IMR-90 (cell line): ENCODE measurements around the gene STX17. TPM values are rescaled to one million over a fixed set of nuclear protein-coding genes. Genes with fewer than 3 reads are reported as not detected.

Experiments
- ATAC-seq: fragments of 200-7000 bp; cut with Tn5 transposase; 2 replicates; pipeline ENCODE4 v1.9.1; 2020; ENCODE audit warnings: low read depth, mild to moderate bottlenecking, moderate library complexity
- BruUV-seq: library from RNA; stranded (reverse); fragments of 400-500 nt; replicated peaks from 2 replicates; lab custom pipeline; 2021; lab: Mats Ljungman, UMichigan
- CTCF ChIA-PET: fragments of 300-600 bp; formaldehyde crosslinking; extraction: SDS; loops from one replicate; lab custom pipeline; 2021; ENCODE audit warnings: antibody characterized with exemption; lab: Yijun Ruan, JAX
- POLR2A ChIA-PET: fragments of 300-600 bp; sonication (Branson Sonifier 250); formaldehyde crosslinking; loops from one replicate; lab custom pipeline; 2022; ENCODE audit warnings: antibody characterized with exemption; ENCODE audit not compliant: unreplicated experiment; lab: Charles Lee
- DNase-seq: peaks from one replicate; pipeline ENCODE4 v3.0.0; 2013
- H2AFZ ChIP-seq: replicated peaks from 2 replicates; pipeline ENCODE3; 2013; ENCODE audit warnings: low read length, mild to moderate bottlenecking; ENCODE audit not compliant: poor library complexity
- H2AK5ac ChIP-seq: 2 replicates; pipeline ENCODE4 v1.6.1; 2013; ENCODE audit warnings: low read depth, low read length, inconsistent platforms
- H2AK9ac ChIP-seq: replicated peaks from 2 replicates; pipeline ENCODE3; 2013; ENCODE audit warnings: mild to moderate bottlenecking, low read depth, low read length, moderate library complexity; ENCODE audit not compliant: poor library complexity
- H2BK120ac ChIP-seq: 2 replicates; pipeline ENCODE4 v1.6.1; 2013; ENCODE audit warnings: low read depth, low read length, inconsistent platforms
- H2BK15ac ChIP-seq: 3 replicates; pipeline ENCODE4 v1.6.1; 2013; ENCODE audit warnings: low read depth, low read length, inconsistent platforms
- H2BK20ac ChIP-seq: 2 replicates; pipeline ENCODE4 v1.6.1; 2013; ENCODE audit warnings: low read depth, mild to moderate bottlenecking, inconsistent platforms, low read length, moderate library complexity
- H2BK5ac ChIP-seq: 2 replicates; pipeline ENCODE4 v1.6.1; 2013; ENCODE audit warnings: mild to moderate bottlenecking, low read depth, low read length, inconsistent platforms; ENCODE audit not compliant: poor library complexity, severe bottlenecking
- H3K14ac ChIP-seq: replicated peaks from 2 replicates; pipeline ENCODE4 v1.6.1; 2013; ENCODE audit warnings: low read depth, low read length, inconsistent platforms
- H3K18ac ChIP-seq: 2 replicates; pipeline ENCODE4 v1.6.1; 2013; ENCODE audit warnings: low read depth, low read length, control low read depth
- H3K23ac ChIP-seq: 2 replicates; pipeline ENCODE4 v1.6.1; 2013; ENCODE audit warnings: low read depth, low read length, inconsistent platforms
- H3K27ac ChIP-seq: 2 replicates; pipeline ENCODE4 v1.5.1; 2013; ENCODE audit warnings: mild to moderate bottlenecking, control low read depth, low read length; ENCODE audit not compliant: insufficient read depth
- H3K27me3 ChIP-seq: 2 replicates; pipeline ENCODE4 v1.6.1; 2013; ENCODE audit warnings: low read length; ENCODE audit not compliant: control insufficient read depth, insufficient read depth
- H3K36me3 ChIP-seq: 2 replicates; pipeline ENCODE4 v1.6.1; 2013; ENCODE audit warnings: low read length, mixed read lengths; ENCODE audit not compliant: control insufficient read depth, insufficient read depth
- H3K4ac ChIP-seq: 2 replicates; pipeline ENCODE4 v1.6.1; 2013; ENCODE audit warnings: low read depth, low read length, inconsistent platforms
- H3K4me1 ChIP-seq: 2 replicates; pipeline ENCODE4 v1.6.1; 2013; ENCODE audit warnings: low read length, mixed read lengths; ENCODE audit not compliant: control insufficient read depth, insufficient read depth
- H3K4me2 ChIP-seq: 2 replicates; pipeline ENCODE4 v1.6.1; 2013; ENCODE audit warnings: low read depth, mild to moderate bottlenecking, control low read depth, low read length, moderate library complexity
- H3K4me3 ChIP-seq: 2 replicates; pipeline ENCODE4 v1.5.1; 2013; ENCODE audit warnings: low read depth, mild to moderate bottlenecking, control low read depth, low read length, moderate library complexity; ENCODE audit not compliant: insufficient read depth
- H3K56ac ChIP-seq: 2 replicates; pipeline ENCODE4 v1.6.1; 2013; ENCODE audit warnings: low read length, inconsistent platforms; ENCODE audit not compliant: insufficient read depth; ENCODE audit errors: extremely low read depth
- H3K79me1 ChIP-seq, 2 experiments: 2 replicates each; pipeline ENCODE4 v1.6.1; 2013; ENCODE audit warnings: low read length in 2 of 2, inconsistent platforms in 1 of 2, low read depth in 1 of 2
- H3K9ac ChIP-seq: 2 replicates; pipeline ENCODE4 v1.6.1; 2013; ENCODE audit warnings: low read depth, low read length, control low read depth
- H3K9me1 ChIP-seq: 2 replicates; pipeline ENCODE4 v1.6.1; 2013; ENCODE audit warnings: low read length, inconsistent platforms; ENCODE audit not compliant: insufficient read depth
- H3K9me3 ChIP-seq: 2 replicates; pipeline ENCODE4 v1.6.1; 2013; ENCODE audit warnings: low read length; ENCODE audit not compliant: control insufficient read depth, insufficient read depth
- H4K20me1 ChIP-seq: 2 replicates; pipeline ENCODE4 v1.6.1; 2013; ENCODE audit warnings: low read length, inconsistent platforms; ENCODE audit not compliant: insufficient read depth
- H4K5ac ChIP-seq: 2 replicates; pipeline ENCODE4 v1.6.1; 2013; ENCODE audit warnings: mild to moderate bottlenecking, low read depth, low read length, control low read depth
- H4K8ac ChIP-seq, 2 experiments: 2 replicates each; pipeline ENCODE4 v1.6.1; 2013; ENCODE audit warnings: low read depth in 2 of 2, low read length in 2 of 2, control low read depth in 1 of 2, inconsistent platforms in 1 of 2
- H4K91ac ChIP-seq: 2 replicates; pipeline ENCODE4 v1.6.1; 2013; ENCODE audit warnings: low read depth, low read length, inconsistent platforms; ENCODE audit not compliant: insufficient read depth
- BHLHE40 ChIP-seq: fragments of 150-350 bp; IDR thresholded peaks from 2 replicates; pipeline ENCODE4 v1.6.1; 2016; ENCODE audit warnings: mild to moderate bottlenecking, low read depth, low read length
- CEBPB ChIP-seq: IDR thresholded peaks from 2 replicates; pipeline ENCODE4 v1.6.1; 2012; ENCODE audit warnings: low read depth, low read length, improper control_type of control experiment
- CHD1 ChIP-seq: IDR thresholded peaks from 2 replicates; pipeline ENCODE4 v1.6.1; 2012; ENCODE audit warnings: low read depth, low read length, improper control_type of control experiment
- ELK1 ChIP-seq: fragments of 150-350 bp; IDR thresholded peaks from 2 replicates; pipeline ENCODE4 v1.6.1; 2016; ENCODE audit warnings: low read depth, mild to moderate bottlenecking, low read length, moderate library complexity, borderline replicate concordance
- FOS ChIP-seq: fragments of 150-350 bp; IDR thresholded peaks from 2 replicates; pipeline ENCODE4 v1.6.1; 2016; ENCODE audit warnings: low read depth, low read length
- MAFK ChIP-seq: IDR thresholded peaks from 2 replicates; pipeline ENCODE4 v1.6.1; 2012; ENCODE audit warnings: low read depth, low read length, improper control_type of control experiment
- MAZ ChIP-seq: IDR thresholded peaks from 2 replicates; pipeline ENCODE4 v1.6.1; 2012; ENCODE audit warnings: low read depth, mild to moderate bottlenecking, low read length, improper control_type of control experiment, moderate library complexity, borderline replicate concordance
- MXI1 ChIP-seq: IDR thresholded peaks from 2 replicates; pipeline ENCODE4 v1.6.1; 2012; ENCODE audit warnings: low read depth, mild to moderate bottlenecking, low read length, moderate library complexity, borderline replicate concordance
- NFE2L2 ChIP-seq: fragments of 150-350 bp; IDR thresholded peaks from 2 replicates; pipeline ENCODE4 v1.6.1; 2016; ENCODE audit warnings: low read depth, mild to moderate bottlenecking, low read length
- POLR2A ChIP-seq: IDR thresholded peaks from 2 replicates; pipeline ENCODE4 v1.6.1; 2012; ENCODE audit warnings: mild to moderate bottlenecking, low read depth, low read length
- RAD21 ChIP-seq: IDR thresholded peaks from 2 replicates; pipeline ENCODE4 v1.6.1; 2012; ENCODE audit warnings: low read length, improper control_type of control experiment
- RCOR1 ChIP-seq: IDR thresholded peaks from 2 replicates; pipeline ENCODE4 v1.6.1; 2012; ENCODE audit warnings: mild to moderate bottlenecking, low read length, improper control_type of control experiment; ENCODE audit not compliant: insufficient replicate concordance
- RFX5 ChIP-seq: IDR thresholded peaks from 2 replicates; pipeline ENCODE4 v1.8.0; 2012; ENCODE audit warnings: low read depth, mild to moderate bottlenecking, low read length, moderate library complexity
- SMC3 ChIP-seq: fragments of 150-350 bp; IDR thresholded peaks from 2 replicates; pipeline ENCODE4 v1.6.1; 2016; ENCODE audit warnings: low read depth, mild to moderate bottlenecking, antibody characterized with exemption, low read length, moderate library complexity
- USF2 ChIP-seq: fragments of 150-350 bp; IDR thresholded peaks from 2 replicates; pipeline ENCODE4 v1.6.1; 2017; ENCODE audit warnings: mild to moderate bottlenecking, antibody characterized with exemption, low read length, low read depth
- WGBS, 2 experiments: methylation state at CpG; one replicate each; pipeline versions ENCODE4 v1.1.5 to v1.1.7; 2013; ENCODE audit warnings: missing lambda C conversion rate in 2 of 2; ENCODE audit not compliant: insufficient read length in 1 of 2; ENCODE audit errors: extremely low coverage in 2 of 2; 5-methylcytosine and 5-hydroxymethylcytosine counted together
- dilution Hi-C: fragments of 300-500 bp; cut with HindIII; formaldehyde crosslinking; loops from one replicate; pipeline ENCODE4 v1.14.3; 2018; ENCODE audit warnings: low sequenced_read_pairs; ENCODE audit not compliant: unreplicated experiment
- in situ Hi-C: fragments of 300-500 bp; cut with MboI; formaldehyde crosslinking; loops from 3 replicates; pipeline ENCODE4 v1.14.3; 2019; ENCODE audit warnings: low sequenced_read_pairs, inconsistent platforms, mixed read lengths
- intact Hi-C: fragments of 100-400 bp; cut with micrococcal nuclease; formaldehyde crosslinking; loops from 2 replicates; pipeline ENCODE4 v1.10.0; 2022
- polyA plus RNA-seq, 3 experiments: library from polyadenylated mRNA; depleted of rRNA; stranded (reverse); fragments of >200 nt; gene quantifications; 2 replicates each; pipeline ENCODE4 v1.2.3, GENCODE V29; 2012; ENCODE audit warnings: low replicate concordance in 1 of 3
- total RNA-seq: library from RNA; depleted of rRNA; stranded (reverse); fragments of >200 nt; gene quantifications from 2 replicates; pipeline ENCODE4 v1.2.3, GENCODE V29; 2012
- TF ChIP-seq, protein P1 (sequence below): conservative IDR thresholded peaks from 2 replicates; pipeline ENCODE4 v1.5.1; 2012; ENCODE audit warnings: mild to moderate bottlenecking, low read depth, low read length, improper control_type of control experiment

The STX17 gene
- total and polyA plus RNA-seq, 2 of the 4 experiments (the other 2 are of a cell fraction): 6.2 to 11.7 TPM

DNA sequence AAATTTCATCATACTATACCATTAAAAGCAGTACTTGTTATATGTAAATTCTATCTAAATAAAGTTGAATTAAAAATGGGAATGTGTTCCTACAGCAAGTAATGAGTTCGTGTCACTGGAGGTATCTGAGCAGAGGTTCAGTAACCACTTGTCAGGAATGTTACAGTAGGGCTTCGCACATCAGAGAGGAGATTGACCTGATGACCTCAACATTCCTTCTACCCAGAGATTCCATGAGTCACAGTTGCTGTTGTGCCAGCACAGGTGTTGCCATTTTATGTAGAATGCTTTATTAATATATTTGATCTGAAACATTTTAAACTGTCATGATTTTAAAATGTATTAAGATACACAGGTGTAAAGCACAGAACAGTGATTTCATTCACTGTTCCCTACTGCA lies 60.3 kb downstream of the STX17 start:
- Histone ChIP-seq H3K18ac (no peak overlapping the region), H2AK5ac (no peak overlapping the region), H2BK20ac (no peak overlapping the region), H2AFZ (no peak overlapping the region), H3K9ac (no peak overlapping the region), H2AK9ac (no peak overlapping the region), H3K27me3 (no peaks in the 10 kb centered on the region), H4K5ac (no peak overlapping the region), H3K36me3 (peaks cover 11% of the 10 kb centered on the region), H3K23ac (no peak overlapping the region), H4K91ac (no peak overlapping the region), H3K14ac (no peak overlapping the region), H3K4me2 (no peak overlapping the region), H4K20me1 (no peaks in the 10 kb centered on the region), H4K8ac (no peak overlapping the region), H3K9me1 (peaks cover 3% of the 10 kb centered on the region; the same call in 1 of the 2 replicates), H3K4me3 (no peak overlapping the region), H3K4me1 (no peaks in the 10 kb centered on the region; the same call in 1 of the 2 replicates), H3K27ac (no peak overlapping the region), H3K4ac (no peak overlapping the region), H3K56ac (no peak overlapping the region), H3K9me3 (no peaks in the 10 kb centered on the region), H2BK15ac (no peak overlapping the region), H3K79me1 (no peaks in the 10 kb centered on the region; a peak in 1 of 4 replicates), H2BK120ac (no peak overlapping the region), H2BK5ac (no peak overlapping the region)
- intact Hi-C loops: no loop called here
- dilution Hi-C loops: no loop called here
- DNase-seq: peak; percentile 33
- in situ Hi-C loops: no loop called here
- ChIA-PET POLR2A (no interaction called here), CTCF (no interaction called here)
- no TSS peak for BruUV-seq
- WGBS, 2 experiments: no CpG with 5 or more reads among the region's 2 CpGs
- peak; percentile 35; the same call in 1 of the 2 replicates for ATAC-seq
- TF ChIP-seq RFX5: no peak
- TF ChIP-seq RAD21: no peak
- no peak for TF ChIP-seq CHD1
- TF ChIP-seq USF2: no peak
- TF ChIP-seq, protein P1, sequence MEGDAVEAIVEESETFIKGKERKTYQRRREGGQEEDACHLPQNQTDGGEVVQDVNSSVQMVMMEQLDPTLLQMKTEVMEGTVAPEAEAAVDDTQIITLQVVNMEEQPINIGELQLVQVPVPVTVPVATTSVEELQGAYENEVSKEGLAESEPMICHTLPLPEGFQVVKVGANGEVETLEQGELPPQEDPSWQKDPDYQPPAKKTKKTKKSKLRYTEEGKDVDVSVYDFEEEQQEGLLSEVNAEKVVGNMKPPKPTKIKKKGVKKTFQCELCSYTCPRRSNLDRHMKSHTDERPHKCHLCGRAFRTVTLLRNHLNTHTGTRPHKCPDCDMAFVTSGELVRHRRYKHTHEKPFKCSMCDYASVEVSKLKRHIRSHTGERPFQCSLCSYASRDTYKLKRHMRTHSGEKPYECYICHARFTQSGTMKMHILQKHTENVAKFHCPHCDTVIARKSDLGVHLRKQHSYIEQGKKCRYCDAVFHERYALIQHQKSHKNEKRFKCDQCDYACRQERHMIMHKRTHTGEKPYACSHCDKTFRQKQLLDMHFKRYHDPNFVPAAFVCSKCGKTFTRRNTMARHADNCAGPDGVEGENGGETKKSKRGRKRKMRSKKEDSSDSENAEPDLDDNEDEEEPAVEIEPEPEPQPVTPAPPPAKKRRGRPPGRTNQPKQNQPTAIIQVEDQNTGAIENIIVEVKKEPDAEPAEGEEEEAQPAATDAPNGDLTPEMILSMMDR: no peak
- TF ChIP-seq MAZ: no peak
- no peak for TF ChIP-seq CEBPB
- TF ChIP-seq FOS: no peak
- TF ChIP-seq SMC3: no peak
- no peak for TF ChIP-seq BHLHE40
- no peak for TF ChIP-seq ELK1
- TF ChIP-seq MXI1: no peak
- TF ChIP-seq NFE2L2: no peak
- no peak for TF ChIP-seq POLR2A
- TF ChIP-seq RCOR1: no peak
- TF ChIP-seq MAFK: no peak
